Chondrocyte (in vitro differentiated cells): Measurements from ENCODE around the gene PGAM2. TPM values are rescaled to one million over a fixed set of nuclear protein-coding genes. Genes with fewer than 3 reads are reported as not detected.

Experiments used
- DNase-seq: peaks from one replicate; pipeline ENCODE4 v3.0.0; 2021; ENCODE audit warnings: mixed read lengths, low spot score
- H3K27ac Mint-ChIP-seq: one replicate; pipeline ENCODE4 v1.8.0; 2021; ENCODE audit warnings: mild to moderate bottlenecking, moderate library complexity, mixed read lengths; ENCODE audit not compliant: unreplicated experiment
- H3K27me3 Mint-ChIP-seq: 2 replicates; pipeline ENCODE4 v1.8.0; 2021; ENCODE audit warnings: low read depth, mixed read lengths
- H3K36me3 Mint-ChIP-seq: 2 replicates; pipeline ENCODE4 v1.8.0; 2021; ENCODE audit warnings: low read depth, mixed read lengths
- H3K4me1 Mint-ChIP-seq: 2 replicates; pipeline ENCODE4 v1.8.0; 2021; ENCODE audit warnings: low read depth, mild to moderate bottlenecking, mixed read lengths
- H3K4me3 Mint-ChIP-seq: one replicate; pipeline ENCODE4 v1.8.0; 2021; ENCODE audit warnings: mild to moderate bottlenecking, moderate library complexity, mixed read lengths; ENCODE audit not compliant: unreplicated experiment
- H3K9me3 Mint-ChIP-seq: 2 replicates; pipeline ENCODE4 v1.8.0; 2021; ENCODE audit warnings: low read depth, mixed read lengths
- total RNA-seq: library from RNA; stranded (reverse); gene quantifications from 3 replicates; pipeline ENCODE4 v1.2.1, GENCODE V29; 2021
- TF ChIP-seq, protein P1 (sequence below): fragments of 200-600 bp; sonication (generic); IDR thresholded peaks from 2 replicates; pipeline ENCODE4 v1.5.0; 2021; ENCODE audit warnings: antibody characterized with exemption, mild to moderate bottlenecking, moderate library complexity

PGAM2 gene
- total RNA-seq, 1 donor from 2014 or later = 0.25 TPM

DNA sequence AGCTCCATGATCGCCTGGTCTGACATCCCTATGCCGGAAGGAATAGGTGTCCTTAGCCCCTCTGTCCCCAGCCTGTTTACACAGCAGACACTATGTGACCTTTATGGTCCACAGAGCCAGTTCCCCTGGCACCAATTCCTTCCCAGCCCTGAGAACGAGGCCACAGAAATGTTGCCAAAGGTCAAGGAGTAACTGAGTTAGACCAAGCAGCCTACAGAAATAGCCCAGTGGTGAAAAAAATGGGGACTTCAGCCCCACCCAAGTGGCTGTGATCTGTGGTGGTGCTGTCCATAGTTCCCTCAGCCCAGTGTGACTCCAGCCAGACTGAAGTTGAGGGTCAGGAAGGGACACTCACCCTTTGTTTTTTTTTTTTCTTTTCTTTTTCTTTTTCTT lies 2.5 kb downstream of the PGAM2 start:
- no peak for DNase-seq
- Mint-ChIP-seq H3K27me3 (no peaks in the 10 kb centered on the region), H3K36me3 (peaks cover 28% of the 10 kb centered on the region), H3K4me3 (no peak overlapping the region), H3K9me3 (no peaks in the 10 kb centered on the region), H3K27ac (no peak overlapping the region), H3K4me1 (peaks cover 23% of the 10 kb centered on the region)
- TF ChIP-seq, protein P1, sequence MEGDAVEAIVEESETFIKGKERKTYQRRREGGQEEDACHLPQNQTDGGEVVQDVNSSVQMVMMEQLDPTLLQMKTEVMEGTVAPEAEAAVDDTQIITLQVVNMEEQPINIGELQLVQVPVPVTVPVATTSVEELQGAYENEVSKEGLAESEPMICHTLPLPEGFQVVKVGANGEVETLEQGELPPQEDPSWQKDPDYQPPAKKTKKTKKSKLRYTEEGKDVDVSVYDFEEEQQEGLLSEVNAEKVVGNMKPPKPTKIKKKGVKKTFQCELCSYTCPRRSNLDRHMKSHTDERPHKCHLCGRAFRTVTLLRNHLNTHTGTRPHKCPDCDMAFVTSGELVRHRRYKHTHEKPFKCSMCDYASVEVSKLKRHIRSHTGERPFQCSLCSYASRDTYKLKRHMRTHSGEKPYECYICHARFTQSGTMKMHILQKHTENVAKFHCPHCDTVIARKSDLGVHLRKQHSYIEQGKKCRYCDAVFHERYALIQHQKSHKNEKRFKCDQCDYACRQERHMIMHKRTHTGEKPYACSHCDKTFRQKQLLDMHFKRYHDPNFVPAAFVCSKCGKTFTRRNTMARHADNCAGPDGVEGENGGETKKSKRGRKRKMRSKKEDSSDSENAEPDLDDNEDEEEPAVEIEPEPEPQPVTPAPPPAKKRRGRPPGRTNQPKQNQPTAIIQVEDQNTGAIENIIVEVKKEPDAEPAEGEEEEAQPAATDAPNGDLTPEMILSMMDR = no peak

DNA sequence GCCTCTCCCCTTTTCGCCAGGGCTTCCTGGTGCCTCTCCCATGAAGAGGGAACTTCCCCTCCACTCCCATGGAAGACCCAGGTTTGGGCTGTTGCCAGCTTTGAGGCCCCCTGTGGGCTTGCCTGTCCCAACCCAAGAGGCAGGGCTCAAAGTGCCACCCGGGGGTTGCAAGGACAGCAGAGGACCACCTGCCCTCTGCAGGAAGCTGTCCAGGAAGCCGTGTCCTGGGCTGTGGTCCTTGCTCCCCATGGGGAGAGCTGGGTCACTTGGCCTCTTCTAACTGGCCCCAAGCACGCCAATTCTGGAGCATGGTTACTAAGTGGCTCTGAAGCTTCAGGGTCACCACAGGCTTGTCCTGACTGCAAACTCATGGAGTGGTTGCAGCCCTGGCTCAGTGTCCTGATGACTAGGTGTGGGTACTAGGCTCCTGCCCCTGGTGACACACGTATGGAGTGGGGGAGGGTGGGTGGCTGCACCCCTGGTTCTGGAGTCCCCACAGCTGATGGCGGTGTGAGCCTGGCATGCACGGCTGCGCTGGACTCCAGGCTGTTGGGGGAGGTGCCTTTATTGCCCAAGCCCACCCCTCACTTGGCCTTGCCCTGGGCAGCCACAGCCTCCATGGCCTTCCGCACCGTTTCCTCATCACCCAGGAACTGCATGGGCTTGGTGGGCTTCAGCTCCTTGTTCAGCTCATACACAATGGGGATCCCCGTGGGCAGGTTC lies 3.0 kb downstream of the PGAM2 start:
- DNase-seq = peak; percentile 90
- Mint-ChIP-seq H3K9me3 (no peaks in the 10 kb centered on the region), H3K4me1 (peaks cover 23% of the 10 kb centered on the region), H3K36me3 (peaks cover 33% of the 10 kb centered on the region), H3K27me3 (no peaks in the 10 kb centered on the region), H3K4me3 (no peak overlapping the region), H3K27ac (no peak overlapping the region)
- TF ChIP-seq, protein P1 = no peak

DNA sequence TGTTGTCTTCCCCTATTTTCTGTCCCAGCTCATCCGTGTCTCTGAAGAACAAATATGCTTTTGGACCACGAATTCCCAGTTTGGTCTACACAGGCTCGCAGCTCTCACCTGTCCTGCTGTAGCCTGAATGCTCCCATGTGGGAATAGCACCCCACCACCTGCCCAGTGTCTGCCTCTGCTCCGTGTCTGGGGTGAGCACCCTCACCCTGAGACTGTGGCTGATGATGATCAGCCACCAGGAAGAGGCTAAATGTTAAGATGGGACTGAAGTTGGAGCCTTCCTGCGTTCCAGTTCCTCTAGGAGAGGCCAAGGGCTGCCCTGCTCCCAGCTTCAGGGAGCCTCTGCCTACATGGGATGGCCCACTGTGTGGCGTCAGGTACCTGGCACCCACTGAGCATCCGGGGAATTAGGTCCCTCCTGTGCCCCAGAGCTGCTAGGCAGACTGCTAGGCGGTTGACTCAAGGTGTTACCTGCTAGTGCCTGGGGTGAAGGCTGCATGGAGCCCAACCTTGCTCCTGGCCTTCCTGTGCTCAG lies 3.7 kb downstream of the PGAM2 start:
- Mint-ChIP-seq H3K9me3 (no peaks in the 10 kb centered on the region), H3K27me3 (no peaks in the 10 kb centered on the region), H3K36me3 (peaks cover 37% of the 10 kb centered on the region), H3K27ac (no peak overlapping the region), H3K4me3 (no peak overlapping the region), H3K4me1 (peaks cover 18% of the 10 kb centered on the region)
- TF ChIP-seq, protein P1 = no peak
- peak; percentile 68 for DNase-seq

DNA sequence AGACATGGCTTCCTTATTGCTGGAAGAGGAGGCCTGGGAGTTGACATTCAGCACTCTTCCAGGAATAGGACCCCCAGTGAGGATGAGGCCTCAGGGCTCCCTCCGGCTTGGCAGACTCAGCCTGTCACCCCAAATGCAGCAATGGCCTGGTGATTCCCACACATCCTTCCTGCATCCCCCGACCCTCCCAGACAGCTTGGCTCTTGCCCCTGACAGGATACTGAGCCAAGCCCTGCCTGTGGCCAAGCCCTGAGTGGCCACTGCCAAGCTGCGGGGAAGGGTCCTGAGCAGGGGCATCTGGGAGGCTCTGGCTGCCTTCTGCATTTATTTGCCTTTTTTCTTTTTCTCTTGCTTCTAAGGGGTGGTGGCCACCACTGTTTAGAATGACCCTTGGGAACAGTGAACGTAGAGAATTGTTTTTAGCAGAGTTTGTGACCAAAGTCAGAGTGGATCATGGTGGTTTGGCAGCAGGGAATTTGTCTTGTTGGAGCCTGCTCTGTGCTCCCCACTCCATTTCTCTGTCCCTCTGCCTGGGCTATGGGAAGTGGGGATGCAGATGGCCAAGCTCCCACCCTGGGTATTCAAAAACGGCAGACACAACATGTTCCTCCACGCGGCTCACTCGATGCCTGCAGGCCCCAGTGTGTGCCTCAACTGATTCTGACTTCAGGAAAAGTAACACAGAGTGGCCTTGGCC lies 4.3 kb downstream of the PGAM2 start:
- H3K9me3 Mint-ChIP-seq = no peaks in the 10 kb centered on the region
- H3K27ac Mint-ChIP-seq = no peak overlapping the region
- H3K36me3 Mint-ChIP-seq = peaks cover 40% of the 10 kb centered on the region
- no peak overlapping the region for H3K4me3 Mint-ChIP-seq
- TF ChIP-seq, protein P1 = no peak
- peak; percentile 58 for DNase-seq
- peaks cover 17% of the 10 kb centered on the region for H3K4me1 Mint-ChIP-seq
- no peaks in the 10 kb centered on the region for H3K27me3 Mint-ChIP-seq

DNA sequence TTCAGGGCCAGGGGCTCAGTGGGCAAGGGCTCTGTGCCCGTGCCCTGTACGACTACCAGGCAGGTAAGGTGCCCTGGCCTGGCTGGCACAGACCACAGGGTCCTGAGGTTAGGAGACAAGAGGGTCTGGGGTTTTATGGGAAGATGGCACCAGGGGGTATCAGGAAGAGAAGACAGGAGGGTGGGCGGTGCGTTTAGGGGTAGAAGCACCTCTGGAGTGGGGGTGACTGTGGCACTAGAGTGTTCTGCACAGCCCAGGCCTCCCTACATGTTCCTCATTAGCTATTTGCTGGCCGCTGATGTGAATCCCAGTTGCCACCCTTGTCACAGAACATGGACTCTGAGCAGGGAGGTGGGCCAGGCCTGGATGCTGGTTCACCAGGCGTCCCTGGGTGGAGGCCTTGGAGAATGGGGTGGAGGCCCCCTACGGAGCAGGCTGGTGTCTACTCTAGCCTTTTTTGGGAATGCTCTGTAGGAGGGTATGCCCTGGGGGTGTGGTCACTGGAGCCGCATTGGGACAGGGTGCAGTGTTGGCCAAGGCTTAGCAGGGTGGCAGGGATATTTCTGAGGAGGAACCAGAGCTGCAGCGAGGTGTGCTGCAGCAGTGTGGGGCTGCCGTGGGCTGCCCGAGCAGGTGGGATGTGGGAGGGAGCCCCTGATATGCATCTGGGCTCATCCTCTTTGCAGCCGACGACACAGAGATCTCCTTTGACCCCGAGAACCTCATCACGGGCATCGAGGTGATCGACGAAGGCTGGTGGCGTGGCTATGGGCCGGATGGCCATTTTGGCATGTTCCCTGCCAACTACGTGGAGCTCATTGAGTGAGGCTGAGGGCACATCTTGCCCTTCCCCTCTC lies 5.0 kb downstream of the PGAM2 start:
- TF ChIP-seq, protein P1 = no peak
- H3K9me3 Mint-ChIP-seq = no peaks in the 10 kb centered on the region
- no peak overlapping the region for H3K4me3 Mint-ChIP-seq
- H3K36me3 Mint-ChIP-seq = peaks cover 46% of the 10 kb centered on the region
- H3K27ac Mint-ChIP-seq = no peak overlapping the region
- DNase-seq = peak; percentile 64
- H3K4me1 Mint-ChIP-seq = peaks cover 9% of the 10 kb centered on the region
- no peaks in the 10 kb centered on the region for H3K27me3 Mint-ChIP-seq
